ENCODE data around the gene VAMP5.

GRCh38 chr2:85557130-85557529 lies 27.1 kb upstream of the VAMP5 start:
- TF ChIP-seq SUZ12 (IDR thresholded peaks at IDR 0.05; ENCODE audit: low read length) (no peak), SAP30 (IDR thresholded peaks at IDR 0.05; ENCODE audit: insufficient read depth, insufficient replicate concordance, low read length) (no peak)

Measured in H1 (cell line).